ENCODE measurements around the gene FOXP4. TPM values are rescaled to one million over a fixed set of nuclear protein-coding genes. Genes with fewer than 3 reads are reported as not detected.

FOXP4 gene
- total and polyA plus RNA-seq, 7 donors: 4.1 to 19.5 (median 12.7) TPM

DNA sequence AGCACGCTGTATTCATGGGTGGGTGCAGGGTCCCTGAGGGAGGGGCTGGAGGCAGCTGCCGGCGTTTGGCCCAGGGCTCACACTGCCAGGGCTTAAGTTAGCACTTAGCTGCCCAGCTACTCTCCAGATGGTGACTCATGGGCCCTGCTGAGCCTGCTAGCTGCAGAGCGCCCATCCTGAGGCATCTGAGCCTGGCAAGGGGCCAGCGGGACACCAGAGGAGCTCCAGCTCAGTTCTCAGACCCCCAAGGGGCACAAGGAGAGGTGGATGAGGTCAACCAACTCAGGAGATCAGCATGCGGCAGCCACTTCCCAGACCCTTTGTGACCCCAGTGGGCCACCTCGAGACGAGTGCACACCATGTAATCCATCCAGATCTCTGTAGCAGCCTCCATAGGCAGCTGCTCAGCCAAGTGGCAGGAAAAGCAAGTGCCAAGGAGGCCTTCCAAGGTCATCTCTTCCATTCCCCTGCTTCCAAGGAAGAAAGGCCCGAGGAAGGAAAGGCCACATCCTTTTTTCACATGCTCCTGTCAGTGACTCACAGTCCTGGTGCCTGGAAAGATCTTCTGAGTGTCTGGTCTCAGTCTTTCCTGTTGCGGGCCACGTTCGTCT, 35.3 kb downstream of the FOXP4 start:
- no peaks in the 10 kb centered on the region for H3K27me3 ChIP-seq
- peak overlapping the region in 2 of 4 donors; percentile 68 to 73 for H3K27ac ChIP-seq
- 83 to 88% methylated on average over 12 of the region's 12 CpGs for WGBS, 2 donors
- no peak overlapping the region for H3K4me3 ChIP-seq
- H3K9me3 ChIP-seq: no peaks in the 10 kb centered on the region
- TF ChIP-seq POLR2A (IDR thresholded peaks at IDR 0.05) (no peak), POLR2AphosphoS5 (IDR thresholded peaks at IDR 0.05) (no peak), EP300 (IDR thresholded peaks at IDR 0.05) (no peak)
- TF ChIP-seq, protein P1, sequence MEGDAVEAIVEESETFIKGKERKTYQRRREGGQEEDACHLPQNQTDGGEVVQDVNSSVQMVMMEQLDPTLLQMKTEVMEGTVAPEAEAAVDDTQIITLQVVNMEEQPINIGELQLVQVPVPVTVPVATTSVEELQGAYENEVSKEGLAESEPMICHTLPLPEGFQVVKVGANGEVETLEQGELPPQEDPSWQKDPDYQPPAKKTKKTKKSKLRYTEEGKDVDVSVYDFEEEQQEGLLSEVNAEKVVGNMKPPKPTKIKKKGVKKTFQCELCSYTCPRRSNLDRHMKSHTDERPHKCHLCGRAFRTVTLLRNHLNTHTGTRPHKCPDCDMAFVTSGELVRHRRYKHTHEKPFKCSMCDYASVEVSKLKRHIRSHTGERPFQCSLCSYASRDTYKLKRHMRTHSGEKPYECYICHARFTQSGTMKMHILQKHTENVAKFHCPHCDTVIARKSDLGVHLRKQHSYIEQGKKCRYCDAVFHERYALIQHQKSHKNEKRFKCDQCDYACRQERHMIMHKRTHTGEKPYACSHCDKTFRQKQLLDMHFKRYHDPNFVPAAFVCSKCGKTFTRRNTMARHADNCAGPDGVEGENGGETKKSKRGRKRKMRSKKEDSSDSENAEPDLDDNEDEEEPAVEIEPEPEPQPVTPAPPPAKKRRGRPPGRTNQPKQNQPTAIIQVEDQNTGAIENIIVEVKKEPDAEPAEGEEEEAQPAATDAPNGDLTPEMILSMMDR (IDR thresholded peaks at IDR 0.05): no peak
- H3K4me1 ChIP-seq: peaks cover 0 to 46% (median 39%) of the 10 kb centered on the region in 4 donors
- H3K36me3 ChIP-seq: peaks cover 0 to 22% (median 6%) of the 10 kb centered on the region in 4 donors
- peak; percentile 80 for DNase-seq
- intact Hi-C loops (cut with DNase I): no loop called here

DNA sequence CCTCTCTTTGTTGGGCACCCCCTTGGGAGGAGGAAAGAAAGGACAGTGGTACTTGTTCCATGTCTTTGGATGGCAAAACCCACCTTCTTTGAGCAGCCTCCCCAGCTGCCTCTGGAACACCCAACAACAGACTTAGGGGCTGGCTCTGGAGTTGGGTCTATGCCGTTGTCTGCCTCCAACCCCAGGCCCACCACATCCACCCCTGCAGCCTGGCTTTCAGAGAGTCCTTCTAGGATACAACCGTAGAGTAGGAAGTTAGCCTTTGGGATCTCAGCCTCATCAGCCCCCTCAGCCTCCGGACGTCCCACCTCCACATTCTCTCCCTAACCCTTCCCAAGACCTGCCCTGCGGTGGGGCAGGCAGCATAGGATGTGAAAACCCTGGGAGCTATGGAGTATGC, 36.4 kb downstream of the FOXP4 start:
- intact Hi-C loops (cut with DNase I): no loop called here
- Histone ChIP-seq H3K27me3 (no peaks in the 10 kb centered on the region), H3K36me3 (peaks cover 0 to 28% (median 9%) of the 10 kb centered on the region in 4 donors), H3K4me1 (peaks cover 0 to 40% (median 34%) of the 10 kb centered on the region in 4 donors), H3K9me3 (no peaks in the 10 kb centered on the region), H3K4me3 (no peak overlapping the region), H3K27ac (peak overlapping the region in 1 of 4 donors; percentile 73)
- no peak for TF ChIP-seq POLR2A (IDR thresholded peaks at IDR 0.05)
- no peak for TF ChIP-seq EP300 (IDR thresholded peaks at IDR 0.05)
- TF ChIP-seq, protein P1 (IDR thresholded peaks at IDR 0.05): no peak
- no peak for TF ChIP-seq POLR2AphosphoS5 (IDR thresholded peaks at IDR 0.05)
- no peak for DNase-seq
- 96% methylated on average over 5 of the region's 5 CpGs for WGBS, 2 donors

DNA sequence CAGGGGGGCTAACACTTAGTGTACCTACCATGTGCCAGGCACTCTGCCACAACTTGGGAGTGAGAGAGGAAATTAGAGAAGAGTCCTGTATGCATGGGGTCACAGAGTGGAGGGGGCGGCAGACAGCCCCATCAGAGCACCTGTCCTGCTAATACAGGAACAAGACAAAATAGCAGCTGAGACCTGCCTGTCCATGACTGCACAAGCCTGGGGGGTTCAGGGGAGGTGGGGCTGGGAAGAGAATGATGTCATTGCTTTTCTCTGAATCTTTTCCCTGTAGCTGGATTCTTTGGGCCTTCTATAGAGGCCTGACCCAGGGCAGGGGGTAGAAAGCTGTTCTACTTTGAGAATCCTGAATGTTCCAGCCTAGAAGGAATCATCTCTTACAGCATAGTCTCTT, 37.4 kb downstream of the FOXP4 start:
- no peak overlapping the region for H3K4me3 ChIP-seq
- no peaks in the 10 kb centered on the region for H3K9me3 ChIP-seq
- intact Hi-C loops (cut with DNase I): no loop called here
- TF ChIP-seq, protein P1 (IDR thresholded peaks at IDR 0.05): no peak
- TF ChIP-seq POLR2AphosphoS5 (IDR thresholded peaks at IDR 0.05) (no peak), EP300 (IDR thresholded peaks at IDR 0.05) (no peak), POLR2A (IDR thresholded peaks at IDR 0.05) (no peak)
- H3K27ac ChIP-seq: no peak overlapping the region
- no peaks in the 10 kb centered on the region for H3K27me3 ChIP-seq
- peaks cover 0 to 30% (median 24%) of the 10 kb centered on the region in 4 donors for H3K4me1 ChIP-seq
- peaks cover 0 to 36% (median 14%) of the 10 kb centered on the region in 4 donors for H3K36me3 ChIP-seq
- DNase-seq: no peak
- WGBS, 2 donors: 95 to 100% methylated on average over 1 of the region's 1 CpG

DNA sequence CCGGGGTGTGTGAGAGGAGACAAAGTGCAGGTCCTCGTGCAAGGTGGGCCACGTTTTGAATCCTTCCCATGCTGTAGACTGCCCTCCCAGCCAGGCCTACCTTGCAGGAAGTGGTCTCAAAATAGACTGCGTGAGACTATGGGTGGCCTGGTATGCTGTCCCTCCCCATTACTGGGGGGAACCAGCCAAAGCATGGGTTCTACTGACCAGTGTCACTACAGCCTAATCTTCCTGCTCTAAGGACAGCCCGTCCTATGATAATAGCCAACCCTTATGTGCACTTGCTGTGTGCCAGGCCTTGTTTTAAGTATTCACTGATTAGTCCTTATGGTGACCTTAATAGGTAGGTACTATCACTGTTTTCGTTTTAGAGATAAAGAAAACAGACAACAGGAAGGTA, 38.0 kb downstream of the FOXP4 start:
- no peak overlapping the region for H3K27ac ChIP-seq

More for the DNA sequence above, 38.0 kb downstream of the FOXP4 start:
- no peak overlapping the region for H3K4me3 ChIP-seq
- peaks cover 0 to 43% (median 16%) of the 10 kb centered on the region in 4 donors for H3K36me3 ChIP-seq
- H3K9me3 ChIP-seq: no peaks in the 10 kb centered on the region
- 55 to 83% methylated on average over 6 of the region's 6 CpGs for WGBS, 2 donors
- H3K4me1 ChIP-seq: peaks cover 0 to 25% (median 18%) of the 10 kb centered on the region in 4 donors
- DNase-seq: no peak
- no peaks in the 10 kb centered on the region for H3K27me3 ChIP-seq
- no peak for TF ChIP-seq POLR2AphosphoS5 (IDR thresholded peaks at IDR 0.05)
- TF ChIP-seq EP300 (IDR thresholded peaks at IDR 0.05): no peak
- TF ChIP-seq, protein P1 (IDR thresholded peaks at IDR 0.05): no peak
- TF ChIP-seq POLR2A (IDR thresholded peaks at IDR 0.05): no peak
- intact Hi-C loops (cut with DNase I): no loop called here

All from sigmoid colon (tissue), 7 donors.